Left renal pelvis (tissue), 4 donors: Measurements from ENCODE around the gene FOXO6. TPM values are rescaled to one million over a fixed set of nuclear protein-coding genes. Genes with fewer than 3 reads are reported as not detected.

Source experiments
- DNase-seq, 4 donors: peaks; one replicate each; pipeline ENCODE4 v3.0.0-alpha.2; 2013; ENCODE audit warnings: low read depth in 4 of 4, low spot score in 3 of 4
- polyA plus RNA-seq, 4 donors: library from polyadenylated mRNA; unstranded; fragments of 120-200 nt; gene quantifications; one replicate each; pipeline ENCODE4 v1.2.1, GENCODE V29; 2013; ENCODE audit not compliant: insufficient read length in 4 of 4

The FOXO6 gene
- polyA plus RNA-seq, 4 donors, result 1.4 to 3.0 (median 2.3) TPM

GRCh38 chr1:41364442-41365319 is 3.4 kb downstream of the FOXO6 start:
- DNase-seq, result no peak

GRCh38 chr1:41365320-41365633 is 4.0 kb downstream of the FOXO6 start:
- DNase-seq, result no peak

- no peak for DNase-seq
Measured at GRCh38 chr1:41365772-41366454, 4.7 kb downstream of the FOXO6 start.

- DNase-seq, result no peak
Measured at GRCh38 chr1:41366455-41367287, 5.4 kb downstream of the FOXO6 start.

GRCh38 chr1:41367288-41367642 is 6.0 kb downstream of the FOXO6 start:
- no peak for DNase-seq

GRCh38 chr1:41368366-41368765 is 7.1 kb downstream of the FOXO6 start:
- DNase-seq, result no peak

- DNase-seq, result no peak
Measured at GRCh38 chr1:41368801-41369200, 7.6 kb downstream of the FOXO6 start.

GRCh38 chr1:41369531-41369930 is 8.3 kb downstream of the FOXO6 start:
- DNase-seq, result no peak

GRCh38 chr1:41370225-41370624 is 9.0 kb downstream of the FOXO6 start:
- no peak for DNase-seq

- no peak for DNase-seq
Measured at GRCh38 chr1:41370756-41371420, 9.7 kb downstream of the FOXO6 start.

GRCh38 chr1:41371630-41372599 is 10.7 kb downstream of the FOXO6 start:
- no peak for DNase-seq

- DNase-seq, result no peak
Measured at GRCh38 chr1:41372600-41372993, 11.4 kb downstream of the FOXO6 start.

GRCh38 chr1:41373373-41373772 is 12.1 kb downstream of the FOXO6 start:
- no peak for DNase-seq

- DNase-seq, result no peak
Measured at GRCh38 chr1:41374711-41375110, 13.5 kb downstream of the FOXO6 start.

GRCh38 chr1:41377397-41377796 is 16.2 kb downstream of the FOXO6 start:
- DNase-seq, result no peak

GRCh38 chr1:41378222-41378621 is 17.0 kb downstream of the FOXO6 start:
- DNase-seq, result no peak

- DNase-seq, result no peak
Measured at GRCh38 chr1:41378999-41379737, 17.9 kb downstream of the FOXO6 start.

- no peak for DNase-seq
Measured at GRCh38 chr1:41379738-41380130, 18.5 kb downstream of the FOXO6 start.

- DNase-seq, result no peak
Measured at GRCh38 chr1:41380195-41380594, 19.0 kb downstream of the FOXO6 start.
